GM12875 (cell line): Measurements from ENCODE around the gene FAM209B.
"Not testable (repeated sequence)": the region's sequence is repeated elsewhere in the genome, so short reads cannot be mapped to it uniquely, and the experiment has no call there.

Source experiments
- H3K4me3 ChIP-seq: one replicate; pipeline ENCODE4 v1.5.1; 2011; ENCODE audit warnings: low read depth, low read length, control low read depth
- CTCF ChIP-seq: IDR thresholded peaks from 2 replicates; pipeline ENCODE4 v1.5.1; 2011; ENCODE audit warnings: low read depth, mild to moderate bottlenecking, control low read depth, inconsistent platforms, low read length, moderate library complexity, borderline replicate concordance; ENCODE audit not compliant: insufficient read depth

FAM209B gene

GRCh38 chr20:56532946-56533345 is at the start of gene FAM209B:
Gene FAM209B (plus strand): TSS chr20:56533246. CDS start chr20:56533342, 96 bp downstream.
- H3K4me3 ChIP-seq: not testable (repeated sequence)

GRCh38 chr20:56483970-56484369 is 49.1 kb upstream of the FAM209B start:
- no peak overlapping the region for H3K4me3 ChIP-seq
- TF ChIP-seq CTCF: no peak

- no peak for TF ChIP-seq CTCF
- no peak overlapping the region for H3K4me3 ChIP-seq
Observed at GRCh38 chr20:56487216-56487615, 45.8 kb upstream of the FAM209B start.

GRCh38 chr20:56488566-56488965 is 44.5 kb upstream of the FAM209B start:
- no peak overlapping the region for H3K4me3 ChIP-seq
- no peak for TF ChIP-seq CTCF

GRCh38 chr20:56501116-56501515 is 31.9 kb upstream of the FAM209B start:
- no peak overlapping the region for H3K4me3 ChIP-seq
- no peak for TF ChIP-seq CTCF

- no peak for TF ChIP-seq CTCF
- H3K4me3 ChIP-seq: no peak overlapping the region
Observed at GRCh38 chr20:56503916-56504315, 29.1 kb upstream of the FAM209B start.

GRCh38 chr20:56504373-56505005 is 28.6 kb upstream of the FAM209B start:
- H3K4me3 ChIP-seq: no peak overlapping the region
- TF ChIP-seq CTCF: peak; percentile 57
